ENCODE measurements around the gene ZNF385B.

The ZNF385B gene

GRCh38 chr2:179850188-179850587 lies 11.2 kb downstream of the ZNF385B start:
- no peak overlapping the region for H3K4me3 ChIP-seq (ENCODE audit: low read length)
- H3K36me3 ChIP-seq (ENCODE audit: control insufficient read depth, insufficient read depth, low read length): no peaks in the 10 kb centered on the region
- no peaks in the 10 kb centered on the region for H3K4me1 ChIP-seq (ENCODE audit: control insufficient read depth, insufficient read depth, low read length)
- no peaks in the 10 kb centered on the region for H3K27me3 ChIP-seq (ENCODE audit: control insufficient read depth, insufficient read depth, low read length)
- H3K9ac ChIP-seq (ENCODE audit: low read length): no peak overlapping the region
- H3K9me3 ChIP-seq (ENCODE audit: control insufficient read depth, low read length): no peaks in the 10 kb centered on the region

GRCh38 chr2:179849719-179850118 lies 11.7 kb downstream of the ZNF385B start:
- Histone ChIP-seq H3K36me3 (ENCODE audit: control insufficient read depth, insufficient read depth, low read length) (no peaks in the 10 kb centered on the region), H3K9ac (ENCODE audit: low read length) (no peak overlapping the region)

GRCh38 chr2:179843541-179843940 lies 17.9 kb downstream of the ZNF385B start:
- no peaks in the 10 kb centered on the region for H3K27me3 ChIP-seq (ENCODE audit: control insufficient read depth, insufficient read depth, low read length)
- no peak overlapping the region for H3K9ac ChIP-seq (ENCODE audit: low read length)
- no peaks in the 10 kb centered on the region for H3K4me1 ChIP-seq (ENCODE audit: control insufficient read depth, insufficient read depth, low read length)
- H3K36me3 ChIP-seq (ENCODE audit: control insufficient read depth, insufficient read depth, low read length): no peaks in the 10 kb centered on the region
- no peak overlapping the region for H3K4me3 ChIP-seq (ENCODE audit: low read length)
- no peaks in the 10 kb centered on the region for H3K9me3 ChIP-seq (ENCODE audit: control insufficient read depth, low read length)

More at GRCh38 chr2:179849719-179850118, 11.7 kb downstream of the ZNF385B start:
- Histone ChIP-seq H3K27me3 (ENCODE audit: control insufficient read depth, insufficient read depth, low read length) (no peaks in the 10 kb centered on the region), H3K4me3 (ENCODE audit: low read length) (no peak overlapping the region), H3K4me1 (ENCODE audit: control insufficient read depth, insufficient read depth, low read length) (no peaks in the 10 kb centered on the region), H3K9me3 (ENCODE audit: control insufficient read depth, low read length) (no peaks in the 10 kb centered on the region)

- Histone ChIP-seq H3K4me3 (ENCODE audit: low read length) (no peak overlapping the region), H3K27me3 (ENCODE audit: control insufficient read depth, insufficient read depth, low read length) (no peaks in the 10 kb centered on the region), H3K9ac (ENCODE audit: low read length) (no peak overlapping the region), H3K36me3 (ENCODE audit: control insufficient read depth, insufficient read depth, low read length) (no peaks in the 10 kb centered on the region), H3K9me3 (ENCODE audit: control insufficient read depth, low read length) (no peaks in the 10 kb centered on the region), H3K4me1 (ENCODE audit: control insufficient read depth, insufficient read depth, low read length) (no peaks in the 10 kb centered on the region)
These were observed 18.8 kb downstream of the ZNF385B start for GRCh38 chr2:179842498-179843153.

GRCh38 chr2:179840840-179841239 lies 20.6 kb downstream of the ZNF385B start:
- H3K9ac ChIP-seq (ENCODE audit: low read length): no peak overlapping the region
- H3K36me3 ChIP-seq (ENCODE audit: control insufficient read depth, insufficient read depth, low read length): no peaks in the 10 kb centered on the region
- H3K4me3 ChIP-seq (ENCODE audit: low read length): no peak overlapping the region
- no peaks in the 10 kb centered on the region for H3K9me3 ChIP-seq (ENCODE audit: control insufficient read depth, low read length)
- no peaks in the 10 kb centered on the region for H3K27me3 ChIP-seq (ENCODE audit: control insufficient read depth, insufficient read depth, low read length)
- H3K4me1 ChIP-seq (ENCODE audit: control insufficient read depth, insufficient read depth, low read length): no peaks in the 10 kb centered on the region

GRCh38 chr2:179837408-179837807 lies 24.0 kb downstream of the ZNF385B start:
- Histone ChIP-seq H3K4me3 (ENCODE audit: low read length) (no peak overlapping the region), H3K27me3 (ENCODE audit: control insufficient read depth, insufficient read depth, low read length) (no peaks in the 10 kb centered on the region), H3K9ac (ENCODE audit: low read length) (no peak overlapping the region), H3K9me3 (ENCODE audit: control insufficient read depth, low read length) (no peaks in the 10 kb centered on the region), H3K4me1 (ENCODE audit: control insufficient read depth, insufficient read depth, low read length) (no peaks in the 10 kb centered on the region), H3K36me3 (ENCODE audit: control insufficient read depth, insufficient read depth, low read length) (no peaks in the 10 kb centered on the region)

GRCh38 chr2:179830043-179830787 lies 31.2 kb downstream of the ZNF385B start:
- Histone ChIP-seq H3K27me3 (ENCODE audit: control insufficient read depth, insufficient read depth, low read length) (no peaks in the 10 kb centered on the region), H3K4me3 (ENCODE audit: low read length) (no peak overlapping the region), H3K4me1 (ENCODE audit: control insufficient read depth, insufficient read depth, low read length) (no peaks in the 10 kb centered on the region), H3K9ac (ENCODE audit: low read length) (no peak overlapping the region), H3K36me3 (ENCODE audit: control insufficient read depth, insufficient read depth, low read length) (no peaks in the 10 kb centered on the region), H3K9me3 (ENCODE audit: control insufficient read depth, low read length) (no peaks in the 10 kb centered on the region)

GRCh38 chr2:179826297-179826696 lies 35.1 kb downstream of the ZNF385B start:
- no peaks in the 10 kb centered on the region for H3K9me3 ChIP-seq (ENCODE audit: control insufficient read depth, low read length)
- no peak overlapping the region for H3K4me3 ChIP-seq (ENCODE audit: low read length)
- H3K27me3 ChIP-seq (ENCODE audit: control insufficient read depth, insufficient read depth, low read length): no peaks in the 10 kb centered on the region
- no peak overlapping the region for H3K9ac ChIP-seq (ENCODE audit: low read length)
- no peaks in the 10 kb centered on the region for H3K36me3 ChIP-seq (ENCODE audit: control insufficient read depth, insufficient read depth, low read length)
- no peaks in the 10 kb centered on the region for H3K4me1 ChIP-seq (ENCODE audit: control insufficient read depth, insufficient read depth, low read length)

- H3K4me1 ChIP-seq (ENCODE audit: control insufficient read depth, insufficient read depth, low read length): no peaks in the 10 kb centered on the region
- H3K4me3 ChIP-seq (ENCODE audit: low read length): no peak overlapping the region
- H3K9me3 ChIP-seq (ENCODE audit: control insufficient read depth, low read length): no peaks in the 10 kb centered on the region
- no peak overlapping the region for H3K9ac ChIP-seq (ENCODE audit: low read length)
- H3K27me3 ChIP-seq (ENCODE audit: control insufficient read depth, insufficient read depth, low read length): no peaks in the 10 kb centered on the region
- H3K36me3 ChIP-seq (ENCODE audit: control insufficient read depth, insufficient read depth, low read length): no peaks in the 10 kb centered on the region
These were observed 35.9 kb downstream of the ZNF385B start for GRCh38 chr2:179825494-179825893.

GRCh38 chr2:179824961-179825360 lies 36.5 kb downstream of the ZNF385B start:
- H3K27me3 ChIP-seq (ENCODE audit: control insufficient read depth, insufficient read depth, low read length): no peaks in the 10 kb centered on the region
- no peak overlapping the region for H3K9ac ChIP-seq (ENCODE audit: low read length)
- H3K36me3 ChIP-seq (ENCODE audit: control insufficient read depth, insufficient read depth, low read length): no peaks in the 10 kb centered on the region
- no peaks in the 10 kb centered on the region for H3K9me3 ChIP-seq (ENCODE audit: control insufficient read depth, low read length)
- H3K4me3 ChIP-seq (ENCODE audit: low read length): no peak overlapping the region
- H3K4me1 ChIP-seq (ENCODE audit: control insufficient read depth, insufficient read depth, low read length): no peaks in the 10 kb centered on the region

- Histone ChIP-seq H3K4me3 (ENCODE audit: low read length) (no peak overlapping the region), H3K9me3 (ENCODE audit: control insufficient read depth, low read length) (no peaks in the 10 kb centered on the region), H3K4me1 (ENCODE audit: control insufficient read depth, insufficient read depth, low read length) (no peaks in the 10 kb centered on the region), H3K27me3 (ENCODE audit: control insufficient read depth, insufficient read depth, low read length) (no peaks in the 10 kb centered on the region), H3K36me3 (ENCODE audit: control insufficient read depth, insufficient read depth, low read length) (no peaks in the 10 kb centered on the region), H3K9ac (ENCODE audit: low read length) (no peak overlapping the region)
These were observed 38.9 kb downstream of the ZNF385B start for GRCh38 chr2:179822540-179822939.

- H3K9ac ChIP-seq (ENCODE audit: low read length): no peak overlapping the region
- H3K4me1 ChIP-seq (ENCODE audit: control insufficient read depth, insufficient read depth, low read length): no peaks in the 10 kb centered on the region
- H3K27me3 ChIP-seq (ENCODE audit: control insufficient read depth, insufficient read depth, low read length): no peaks in the 10 kb centered on the region
- no peaks in the 10 kb centered on the region for H3K36me3 ChIP-seq (ENCODE audit: control insufficient read depth, insufficient read depth, low read length)
- no peak overlapping the region for H3K4me3 ChIP-seq (ENCODE audit: low read length)
- H3K9me3 ChIP-seq (ENCODE audit: control insufficient read depth, low read length): no peaks in the 10 kb centered on the region
These were observed 42.9 kb downstream of the ZNF385B start for GRCh38 chr2:179818546-179818945.

Data from mucosa of stomach (tissue), 1 donor.